Thyroid gland (tissue), 4 donors: Measurements from ENCODE around the gene ATP5F1D.

Experiments used
- CTCF ChIP-seq, 6 experiments: fragments of 200-600 bp in 3 of 6; fragments of 450-650 bp in 3 of 6; sonication (generic) in 3 of 6; IDR thresholded peaks; one replicate each; pipeline ENCODE4 v1.5.1; 2016 to 2019; ENCODE audit warnings: antibody characterized with exemption in 6 of 6, mild to moderate bottlenecking in 2 of 6, inconsistent platforms in 1 of 6, moderate library complexity in 1 of 6
- POLR2A ChIP-seq, 2 donors: fragments of 450-650 bp; IDR thresholded peaks; one replicate each; pipeline ENCODE4 v1.6.1; 2017; ENCODE audit warnings: antibody characterized with exemption in 2 of 2, mild to moderate bottlenecking in 2 of 2, moderate library complexity in 1 of 2

GRCh38 chr19:1199531-1199930 lies 42.0 kb upstream of the ATP5F1D start:
- TF ChIP-seq CTCF (IDR thresholded peaks at IDR 0.05) (no peak), POLR2A (IDR thresholded peaks at IDR 0.05) (no peak)
